ENCODE results near the gene KCNQ1.

- TF ChIP-seq POLR2A (IDR thresholded peaks at IDR 0.05) (no peak), CTCF (IDR thresholded peaks at IDR 0.05) (no peak)
These were observed 394.0 kb downstream of the KCNQ1 start for GRCh38 chr11:2838676-2839294.
